Measurements from ENCODE around the gene AGO1. TPM values are rescaled to one million over a fixed set of nuclear protein-coding genes. Genes with fewer than 3 reads are reported as not detected.

The AGO1 gene
- total RNA-seq, 1 experiment from 2014 or later, result 81.8 TPM

DNA sequence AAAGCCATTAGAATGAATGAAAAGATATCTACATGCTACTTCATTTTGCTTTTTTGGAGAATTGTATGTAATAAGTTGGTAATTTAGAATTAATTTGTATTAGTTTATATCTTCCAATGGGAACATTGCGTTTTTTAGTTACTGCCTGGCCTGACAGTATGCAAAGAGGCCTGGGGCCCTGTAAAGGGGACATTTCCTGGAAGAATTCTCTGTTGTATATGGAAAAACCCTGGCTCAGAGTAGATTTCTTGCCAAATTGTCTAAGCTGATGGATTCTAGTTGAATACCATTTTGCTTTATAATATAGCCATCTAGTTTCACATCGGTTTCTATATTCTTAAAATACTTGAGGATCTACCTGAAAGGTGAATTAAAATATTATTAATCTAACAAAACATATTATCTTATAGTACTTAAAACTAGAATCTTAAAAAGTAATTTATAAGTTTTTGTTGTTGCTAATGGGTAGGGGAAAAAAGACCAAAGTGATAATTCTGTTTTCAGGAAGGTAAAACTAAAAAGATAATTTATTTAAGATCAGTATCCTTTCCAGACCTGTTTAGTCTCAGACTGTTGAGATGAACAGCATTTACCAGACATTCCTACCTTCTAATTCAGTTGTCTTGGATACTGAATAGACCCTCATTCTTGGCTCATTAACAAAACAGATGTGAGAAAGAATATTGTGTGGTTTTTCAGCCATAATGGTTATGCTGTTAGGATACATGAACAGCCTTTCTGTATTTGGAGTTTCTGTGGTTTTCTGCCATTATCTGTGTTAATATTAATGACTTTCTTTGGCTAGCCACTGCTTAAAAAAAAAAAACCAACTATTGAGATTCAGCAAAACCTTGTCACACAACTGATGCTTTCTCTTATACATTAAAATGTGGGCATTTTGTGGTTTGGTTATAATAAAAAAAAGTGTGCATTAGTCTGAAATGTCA lies 52.7 kb downstream of the AGO1 start:
- H3K9me3 Mint-ChIP-seq, result no peaks in the 10 kb centered on the region; the same call in 1 of the 2 replicates
- peaks cover 34% of the 10 kb centered on the region for H3K4me1 Mint-ChIP-seq
- no peak overlapping the region for H3K4me3 Mint-ChIP-seq
- CTCF ChIA-PET, result no interaction called here
- DNase-seq (ENCODE audit: low spot score), result no peak
- TF ChIP-seq ZNF396 (CRISPR knock-in tag; IDR thresholded peaks at IDR 0.05; ENCODE audit: borderline replicate concordance) (no peak), ZNF416 (CRISPR knock-in tag; IDR thresholded peaks at IDR 0.05) (no peak), TEAD1 (CRISPR knock-in tag; IDR thresholded peaks at IDR 0.05) (no peak), STAT6 (CRISPR knock-in tag; conservative IDR thresholded peaks at IDR 0.05; ENCODE audit: low read depth) (no peak), CBFB (CRISPR knock-in tag; IDR thresholded peaks at IDR 0.05; ENCODE audit: low read depth) (no peak), GRHL2 (CRISPR knock-in tag; IDR thresholded peaks at IDR 0.05; ENCODE audit: insufficient replicate concordance, severe bottlenecking) (no peak), ZNF232 (CRISPR knock-in tag; IDR thresholded peaks at IDR 0.05) (no peak), ZNF219 (CRISPR knock-in tag; IDR thresholded peaks at IDR 0.05; ENCODE audit: borderline replicate concordance) (no peak), GTF2I (CRISPR knock-in tag; conservative IDR thresholded peaks at IDR 0.05) (no peak)
- TF ChIP-seq, protein P1, sequence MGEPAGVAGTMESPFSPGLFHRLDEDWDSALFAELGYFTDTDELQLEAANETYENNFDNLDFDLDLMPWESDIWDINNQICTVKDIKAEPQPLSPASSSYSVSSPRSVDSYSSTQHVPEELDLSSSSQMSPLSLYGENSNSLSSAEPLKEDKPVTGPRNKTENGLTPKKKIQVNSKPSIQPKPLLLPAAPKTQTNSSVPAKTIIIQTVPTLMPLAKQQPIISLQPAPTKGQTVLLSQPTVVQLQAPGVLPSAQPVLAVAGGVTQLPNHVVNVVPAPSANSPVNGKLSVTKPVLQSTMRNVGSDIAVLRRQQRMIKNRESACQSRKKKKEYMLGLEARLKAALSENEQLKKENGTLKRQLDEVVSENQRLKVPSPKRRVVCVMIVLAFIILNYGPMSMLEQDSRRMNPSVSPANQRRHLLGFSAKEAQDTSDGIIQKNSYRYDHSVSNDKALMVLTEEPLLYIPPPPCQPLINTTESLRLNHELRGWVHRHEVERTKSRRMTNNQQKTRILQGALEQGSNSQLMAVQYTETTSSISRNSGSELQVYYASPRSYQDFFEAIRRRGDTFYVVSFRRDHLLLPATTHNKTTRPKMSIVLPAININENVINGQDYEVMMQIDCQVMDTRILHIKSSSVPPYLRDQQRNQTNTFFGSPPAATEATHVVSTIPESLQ (CRISPR knock-in tag; IDR thresholded peaks at IDR 0.05), result no peak
- TF ChIP-seq, protein P2, sequence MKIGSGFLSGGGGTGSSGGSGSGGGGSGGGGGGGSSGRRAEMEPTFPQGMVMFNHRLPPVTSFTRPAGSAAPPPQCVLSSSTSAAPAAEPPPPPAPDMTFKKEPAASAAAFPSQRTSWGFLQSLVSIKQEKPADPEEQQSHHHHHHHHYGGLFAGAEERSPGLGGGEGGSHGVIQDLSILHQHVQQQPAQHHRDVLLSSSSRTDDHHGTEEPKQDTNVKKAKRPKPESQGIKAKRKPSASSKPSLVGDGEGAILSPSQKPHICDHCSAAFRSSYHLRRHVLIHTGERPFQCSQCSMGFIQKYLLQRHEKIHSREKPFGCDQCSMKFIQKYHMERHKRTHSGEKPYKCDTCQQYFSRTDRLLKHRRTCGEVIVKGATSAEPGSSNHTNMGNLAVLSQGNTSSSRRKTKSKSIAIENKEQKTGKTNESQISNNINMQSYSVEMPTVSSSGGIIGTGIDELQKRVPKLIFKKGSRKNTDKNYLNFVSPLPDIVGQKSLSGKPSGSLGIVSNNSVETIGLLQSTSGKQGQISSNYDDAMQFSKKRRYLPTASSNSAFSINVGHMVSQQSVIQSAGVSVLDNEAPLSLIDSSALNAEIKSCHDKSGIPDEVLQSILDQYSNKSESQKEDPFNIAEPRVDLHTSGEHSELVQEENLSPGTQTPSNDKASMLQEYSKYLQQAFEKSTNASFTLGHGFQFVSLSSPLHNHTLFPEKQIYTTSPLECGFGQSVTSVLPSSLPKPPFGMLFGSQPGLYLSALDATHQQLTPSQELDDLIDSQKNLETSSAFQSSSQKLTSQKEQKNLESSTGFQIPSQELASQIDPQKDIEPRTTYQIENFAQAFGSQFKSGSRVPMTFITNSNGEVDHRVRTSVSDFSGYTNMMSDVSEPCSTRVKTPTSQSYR (CRISPR knock-in tag; IDR thresholded peaks at IDR 0.05), result no peak
- H3K27ac Mint-ChIP-seq, result no peak overlapping the region; the same call in 1 of the 2 replicates
- no peak for ATAC-seq
- no peaks in the 10 kb centered on the region for H3K36me3 Mint-ChIP-seq
- H3K27me3 Mint-ChIP-seq (ENCODE audit: low read depth), result no peaks in the 10 kb centered on the region
- POLR2A ChIA-PET, result no interaction called here

- no peaks in the 10 kb centered on the region; the same call in 1 of the 2 replicates for H3K9me3 Mint-ChIP-seq
- ChIA-PET CTCF (no interaction called here), POLR2A (no interaction called here)
- H3K36me3 Mint-ChIP-seq, result no peaks in the 10 kb centered on the region
- H3K27me3 Mint-ChIP-seq (ENCODE audit: low read depth), result no peaks in the 10 kb centered on the region
- H3K4me3 Mint-ChIP-seq, result no peak overlapping the region
- ATAC-seq (no peak), DNase-seq (ENCODE audit: low spot score) (no peak)
- peaks cover 31% of the 10 kb centered on the region for H3K4me1 Mint-ChIP-seq
- H3K27ac Mint-ChIP-seq, result no peak overlapping the region
- TF ChIP-seq FOXK1 (CRISPR knock-in tag; IDR thresholded peaks at IDR 0.05) (no peak), ZNF671 (CRISPR knock-in tag; IDR thresholded peaks at IDR 0.05) (no peak)
These were observed 53.8 kb downstream of the AGO1 start for GRCh38 chr1:35936838-35937237.

DNA sequence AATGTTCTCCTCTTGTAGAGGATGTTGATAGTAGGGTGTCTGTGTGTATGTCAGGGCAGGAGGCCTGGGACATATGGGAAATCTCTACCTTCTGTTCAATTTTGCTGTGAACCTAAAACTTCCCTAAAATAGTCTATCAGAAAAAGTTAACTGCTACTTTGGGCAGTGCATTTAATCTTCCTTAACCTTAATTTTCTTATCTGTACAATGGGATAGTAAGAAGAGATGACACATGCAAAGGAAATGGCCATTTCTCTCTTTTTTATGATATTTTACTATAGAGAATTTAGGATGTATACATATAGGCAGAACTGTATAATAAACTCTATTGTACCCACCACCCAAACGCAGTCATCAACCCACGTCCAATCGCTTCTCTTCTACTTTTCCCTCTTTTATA lies 56.5 kb downstream of the AGO1 start:
- Mint-ChIP-seq H3K9me3 (no peaks in the 10 kb centered on the region; the same call in 1 of the 2 replicates), H3K4me3 (no peak overlapping the region), H3K27ac (no peak overlapping the region), H3K4me1 (peaks cover 10% of the 10 kb centered on the region), H3K36me3 (no peaks in the 10 kb centered on the region; the same call in 1 of the 2 replicates), H3K27me3 (ENCODE audit: low read depth) (no peaks in the 10 kb centered on the region)
- ChIA-PET POLR2A (no interaction called here), CTCF (no interaction called here)
- ATAC-seq (no peak), DNase-seq (ENCODE audit: low spot score) (no peak)
- TF ChIP-seq, protein P3, sequence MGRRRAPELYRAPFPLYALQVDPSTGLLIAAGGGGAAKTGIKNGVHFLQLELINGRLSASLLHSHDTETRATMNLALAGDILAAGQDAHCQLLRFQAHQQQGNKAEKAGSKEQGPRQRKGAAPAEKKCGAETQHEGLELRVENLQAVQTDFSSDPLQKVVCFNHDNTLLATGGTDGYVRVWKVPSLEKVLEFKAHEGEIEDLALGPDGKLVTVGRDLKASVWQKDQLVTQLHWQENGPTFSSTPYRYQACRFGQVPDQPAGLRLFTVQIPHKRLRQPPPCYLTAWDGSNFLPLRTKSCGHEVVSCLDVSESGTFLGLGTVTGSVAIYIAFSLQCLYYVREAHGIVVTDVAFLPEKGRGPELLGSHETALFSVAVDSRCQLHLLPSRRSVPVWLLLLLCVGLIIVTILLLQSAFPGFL (CRISPR knock-in tag; IDR thresholded peaks at IDR 0.05; ENCODE audit: borderline replicate concordance), result no peak
- TF ChIP-seq, protein P4, sequence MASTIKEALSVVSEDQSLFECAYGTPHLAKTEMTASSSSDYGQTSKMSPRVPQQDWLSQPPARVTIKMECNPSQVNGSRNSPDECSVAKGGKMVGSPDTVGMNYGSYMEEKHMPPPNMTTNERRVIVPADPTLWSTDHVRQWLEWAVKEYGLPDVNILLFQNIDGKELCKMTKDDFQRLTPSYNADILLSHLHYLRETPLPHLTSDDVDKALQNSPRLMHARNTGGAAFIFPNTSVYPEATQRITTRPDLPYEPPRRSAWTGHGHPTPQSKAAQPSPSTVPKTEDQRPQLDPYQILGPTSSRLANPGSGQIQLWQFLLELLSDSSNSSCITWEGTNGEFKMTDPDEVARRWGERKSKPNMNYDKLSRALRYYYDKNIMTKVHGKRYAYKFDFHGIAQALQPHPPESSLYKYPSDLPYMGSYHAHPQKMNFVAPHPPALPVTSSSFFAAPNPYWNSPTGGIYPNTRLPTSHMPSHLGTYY (CRISPR knock-in tag; IDR thresholded peaks at IDR 0.05), result no peak
- no peak for TF ChIP-seq ZNF263 (CRISPR knock-in tag; IDR thresholded peaks at IDR 0.05; ENCODE audit: low read depth)
- TF ChIP-seq, protein P5, sequence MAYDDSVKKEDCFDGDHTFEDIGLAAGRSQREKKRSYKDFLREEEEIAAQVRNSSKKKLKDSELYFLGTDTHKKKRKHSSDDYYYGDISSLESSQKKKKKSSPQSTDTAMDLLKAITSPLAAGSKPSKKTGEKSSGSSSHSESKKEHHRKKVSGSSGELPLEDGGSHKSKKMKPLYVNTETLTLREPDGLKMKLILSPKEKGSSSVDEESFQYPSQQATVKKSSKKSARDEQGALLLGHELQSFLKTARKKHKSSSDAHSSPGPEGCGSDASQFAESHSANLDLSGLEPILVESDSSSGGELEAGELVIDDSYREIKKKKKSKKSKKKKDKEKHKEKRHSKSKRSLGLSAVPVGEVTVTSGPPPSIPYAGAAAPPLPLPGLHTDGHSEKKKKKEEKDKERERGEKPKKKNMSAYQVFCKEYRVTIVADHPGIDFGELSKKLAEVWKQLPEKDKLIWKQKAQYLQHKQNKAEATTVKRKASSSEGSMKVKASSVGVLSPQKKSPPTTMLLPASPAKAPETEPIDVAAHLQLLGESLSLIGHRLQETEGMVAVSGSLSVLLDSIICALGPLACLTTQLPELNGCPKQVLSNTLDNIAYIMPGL (CRISPR knock-in tag; IDR thresholded peaks at IDR 0.05), result no peak
